DMS53 treated with DMSO at 0.1 percent for 48 hours (cell line): ENCODE measurements around the gene SMG6.
A peak's percentile ranks its signal among the peaks of the same experiment; 100 is the strongest.
"Not testable (repeated sequence)": the region's sequence is repeated elsewhere in the genome, so short reads cannot be mapped to it uniquely, and the experiment has no call there.

Experiments used
- DNase-seq: peaks from one replicate; lab custom pipeline; 2025; ENCODE audit not compliant: unreplicated experiment; lab: John Stamatoyannopoulos, UW

SMG6 gene

GRCh38 chr17:2264067-2264860 is 39.3 kb downstream of the SMG6 start:
- DNase-seq, result no peak

- no peak for DNase-seq
Observed at GRCh38 chr17:2263183-2264066, 40.2 kb downstream of the SMG6 start.

DNA sequence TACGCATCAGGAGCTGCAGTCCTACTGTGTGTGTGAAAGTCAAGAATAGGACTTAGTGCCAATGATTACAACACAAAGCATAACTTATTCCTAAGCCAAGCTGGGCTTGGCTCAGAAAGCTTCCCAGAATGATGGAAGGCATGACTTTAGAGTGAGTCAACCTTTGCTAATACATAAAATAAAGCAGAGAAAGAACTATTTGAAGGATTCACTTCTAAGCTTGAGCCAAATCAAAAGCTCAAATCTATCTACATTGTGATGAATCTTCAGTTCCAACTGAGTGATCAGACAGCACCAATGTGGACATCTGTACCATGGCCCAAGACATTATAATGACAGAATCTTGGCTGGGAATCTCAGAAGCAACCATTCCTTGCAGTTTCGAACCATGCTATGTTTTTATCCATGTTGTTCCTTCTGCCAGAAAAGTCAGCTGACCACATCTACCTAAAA is 41.4 kb downstream of the SMG6 start:
- DNase-seq, result no peak

DNA sequence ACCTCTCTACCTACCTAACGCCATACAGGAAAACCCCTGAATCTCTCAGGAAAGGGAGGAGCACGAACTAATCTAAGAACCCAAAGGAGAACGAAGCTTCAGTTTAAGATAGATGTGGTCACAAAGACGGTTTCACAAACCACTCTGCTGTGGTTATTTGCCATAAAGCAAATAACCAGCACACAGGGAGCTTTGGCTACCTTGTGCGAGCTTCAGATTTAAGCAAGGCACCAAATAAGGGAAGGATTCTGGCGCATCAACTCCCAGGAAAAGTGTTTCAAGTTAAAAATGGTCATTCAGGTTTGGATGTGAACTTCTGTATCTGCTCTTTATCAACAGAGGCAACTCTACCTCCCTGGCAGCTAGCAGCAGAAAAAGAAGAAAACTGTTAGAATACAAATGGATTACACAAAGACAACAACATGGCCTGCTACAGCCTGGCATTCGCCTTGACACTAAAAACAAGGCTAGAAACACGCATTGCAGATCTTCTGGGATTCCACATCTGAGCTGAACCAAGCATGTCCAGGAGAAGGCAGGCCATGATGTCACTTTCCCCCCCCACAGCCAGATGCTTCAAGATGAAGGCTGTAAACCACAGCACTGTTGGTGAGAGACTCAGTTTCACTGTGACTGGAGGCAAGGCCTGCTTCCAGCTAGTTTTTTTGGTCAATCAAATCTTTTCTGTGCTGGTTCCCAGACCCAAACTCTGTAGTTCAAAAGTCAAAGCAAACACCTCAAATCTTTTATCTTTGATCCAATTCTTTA is 43.6 kb downstream of the SMG6 start:
- no peak for DNase-seq

DNA sequence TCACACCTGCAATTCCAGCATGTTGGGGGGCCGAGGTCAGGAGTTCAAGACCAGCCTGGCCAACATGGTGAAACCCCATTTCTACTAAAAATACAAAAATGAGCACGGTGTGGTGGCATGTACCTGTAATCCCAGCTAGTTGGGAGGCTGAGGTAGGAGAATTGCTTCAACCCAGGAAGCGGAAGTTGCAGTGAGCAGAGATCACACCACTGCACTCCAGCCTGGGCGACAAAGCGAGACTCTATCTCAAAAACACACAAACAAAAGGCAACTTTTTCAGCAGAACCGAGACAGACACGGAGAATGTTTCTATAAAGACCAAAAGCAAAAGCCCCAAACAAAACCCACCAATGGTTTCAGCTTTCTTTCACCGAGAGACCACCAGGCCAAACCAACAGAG is 44.8 kb downstream of the SMG6 start:
- not testable (repeated sequence) for DNase-seq

DNA sequence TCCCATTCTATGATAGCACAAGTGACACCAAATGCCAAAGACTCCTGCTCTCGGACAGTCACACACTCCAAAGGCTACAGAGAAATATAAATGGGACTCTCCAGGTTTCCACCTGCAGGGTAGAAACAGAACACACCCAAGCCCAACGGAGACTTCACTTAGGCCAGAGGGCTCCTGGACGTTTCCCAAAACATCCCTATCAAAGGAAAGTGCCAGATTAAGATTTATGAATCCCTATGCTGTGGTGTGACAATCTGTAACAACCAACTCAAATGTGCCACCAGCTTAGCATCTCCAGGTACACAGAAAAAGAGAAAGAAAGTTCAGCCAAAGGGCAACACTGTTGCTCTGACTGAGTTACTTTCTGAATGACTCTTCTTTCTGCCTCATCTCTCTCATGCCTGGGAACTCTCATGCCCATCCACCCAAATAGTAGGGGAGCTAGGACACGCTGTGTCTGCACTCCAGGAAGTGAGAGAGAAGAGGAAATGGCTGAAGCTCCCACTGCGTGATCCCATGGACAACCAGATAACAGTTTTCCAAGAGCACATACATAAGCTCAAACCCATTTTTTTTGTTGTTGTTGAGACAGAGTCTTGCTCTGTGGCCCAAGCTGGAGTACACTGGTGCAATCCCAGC is 49.7 kb downstream of the SMG6 start:
- no peak for DNase-seq

DNA sequence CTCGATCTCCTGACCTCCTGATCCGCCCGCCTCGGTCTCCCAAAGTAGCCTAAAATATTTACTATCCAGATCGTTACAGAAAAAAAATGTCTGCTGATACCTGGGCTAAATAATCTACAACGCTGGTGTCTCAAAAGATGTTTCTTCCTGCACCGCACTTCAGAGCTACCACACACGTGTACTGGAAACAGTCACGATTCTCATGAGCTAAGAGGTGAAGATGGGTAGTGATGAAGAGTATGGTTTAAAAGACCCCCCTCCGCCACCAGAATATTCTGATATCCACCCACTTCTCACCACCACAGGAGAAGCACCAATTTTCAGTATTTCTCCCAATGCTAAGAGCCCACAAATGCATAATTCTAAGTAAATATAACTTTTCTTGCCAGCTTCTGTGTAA is 50.2 kb downstream of the SMG6 start:
- no peak for DNase-seq

DNA sequence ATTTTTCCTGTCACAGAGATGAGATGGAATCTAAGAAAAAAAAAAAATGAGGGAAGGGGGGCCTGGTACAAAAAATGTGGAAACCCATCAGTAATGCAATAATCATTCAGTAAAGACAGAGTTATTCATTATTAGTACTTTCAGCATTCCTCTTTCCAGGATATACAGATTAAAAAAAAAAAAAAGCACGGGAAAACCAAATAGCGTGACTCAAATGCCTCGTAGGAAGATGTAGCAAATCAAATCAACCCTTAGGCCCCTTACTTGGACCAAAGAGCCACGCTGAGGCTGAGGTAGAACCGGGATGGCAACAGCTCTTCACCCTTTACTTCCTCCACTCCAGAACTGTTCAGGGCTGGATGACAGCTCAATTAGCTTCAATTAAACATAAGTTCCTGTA is 52.5 kb downstream of the SMG6 start:
- no peak for DNase-seq

GRCh38 chr17:2250140-2251095 is 53.2 kb downstream of the SMG6 start:
- DNase-seq, result no peak

DNA sequence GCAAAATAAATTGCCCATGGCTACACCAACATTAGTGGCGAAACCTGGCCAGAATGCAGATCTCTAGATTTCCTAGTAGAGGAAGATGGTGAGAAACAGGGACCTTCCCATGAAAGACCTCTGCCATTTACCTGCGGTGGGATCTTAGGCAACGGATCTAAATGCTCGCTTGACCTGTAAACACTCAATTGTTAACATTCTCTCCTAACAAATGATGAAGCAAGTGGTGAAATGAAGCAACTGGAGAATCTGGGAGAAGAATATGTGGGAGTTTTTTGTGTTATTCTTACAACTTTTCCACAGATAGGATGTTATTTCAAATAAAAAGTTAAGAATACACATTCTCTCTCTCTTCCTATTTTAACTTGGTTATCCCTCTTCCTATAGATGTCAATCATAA is 56.6 kb downstream of the SMG6 start:
- no peak for DNase-seq

GRCh38 chr17:2244545-2245525 is 58.8 kb downstream of the SMG6 start:
- DNase-seq, result peak; percentile 56

- DNase-seq, result no peak
Observed at GRCh38 chr17:2243953-2244352, 59.6 kb downstream of the SMG6 start.

DNA sequence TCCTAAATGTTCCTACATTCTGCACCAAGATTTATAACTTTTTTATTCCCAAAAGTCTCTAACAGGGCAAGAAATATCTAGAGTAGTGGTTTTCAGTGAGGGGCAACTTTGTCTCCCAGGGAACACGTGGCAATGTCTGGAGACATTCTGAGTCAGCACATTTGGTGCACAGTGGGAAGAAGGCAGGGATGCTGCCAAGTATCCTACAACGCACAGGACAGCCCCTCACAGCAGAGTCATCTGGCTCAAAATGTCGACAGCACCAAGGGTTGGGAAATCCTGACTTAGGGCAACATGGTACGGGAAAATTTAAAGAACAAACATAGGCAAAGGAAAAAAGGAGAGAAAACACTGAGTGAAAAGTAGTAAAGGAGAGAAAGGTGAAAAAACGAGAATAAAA is 61.8 kb downstream of the SMG6 start:
- DNase-seq, result no peak

- DNase-seq, result no peak
Observed at GRCh38 chr17:2240541-2240940, 63.0 kb downstream of the SMG6 start.

DNA sequence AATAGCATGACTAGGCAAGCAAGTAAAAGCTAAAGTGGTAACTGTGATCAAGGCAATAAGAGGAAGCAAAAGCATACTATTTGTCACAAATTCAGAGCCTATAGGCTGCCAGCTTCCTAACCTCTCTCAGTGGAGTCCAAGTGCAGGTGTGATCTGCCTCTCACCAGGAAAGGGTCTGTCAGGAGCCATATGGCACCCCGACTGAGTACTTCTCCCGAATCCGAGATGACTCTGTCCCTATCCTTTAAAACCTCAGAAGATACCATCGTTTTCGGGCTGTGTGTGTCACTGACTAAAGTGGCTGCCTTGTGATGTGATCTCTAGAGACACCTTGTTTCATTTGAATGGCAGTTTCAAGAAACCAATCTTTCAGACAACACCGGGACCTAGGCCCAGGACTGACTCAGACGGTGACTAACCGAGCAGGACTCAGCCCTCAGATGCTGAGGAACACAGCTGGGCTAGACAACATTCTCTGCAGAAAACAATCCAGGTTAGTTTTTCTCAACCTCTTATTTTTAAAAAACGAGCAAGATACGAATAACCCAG is 63.6 kb downstream of the SMG6 start:
- no peak for DNase-seq

DNA sequence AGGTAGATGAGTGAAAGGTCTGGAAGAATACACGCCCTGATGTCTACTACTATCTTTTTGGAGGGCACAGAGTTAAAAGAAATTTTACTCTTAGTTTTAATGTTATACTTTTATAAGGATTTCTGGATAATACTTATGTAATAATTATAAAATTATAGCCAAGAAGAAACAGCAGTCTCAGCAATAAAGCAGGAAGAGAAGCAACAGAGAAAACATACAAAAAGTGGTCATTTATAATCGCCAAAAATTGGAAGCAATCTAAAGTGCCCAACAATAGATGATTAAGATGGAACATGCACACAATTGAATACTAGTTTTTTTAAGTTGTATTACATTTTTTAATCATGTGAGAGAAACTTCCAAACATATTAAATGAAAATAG is 64.4 kb downstream of the SMG6 start:
- DNase-seq, result no peak

GRCh38 chr17:2238432-2239169 is 65.0 kb downstream of the SMG6 start:
- DNase-seq, result no peak

DNA sequence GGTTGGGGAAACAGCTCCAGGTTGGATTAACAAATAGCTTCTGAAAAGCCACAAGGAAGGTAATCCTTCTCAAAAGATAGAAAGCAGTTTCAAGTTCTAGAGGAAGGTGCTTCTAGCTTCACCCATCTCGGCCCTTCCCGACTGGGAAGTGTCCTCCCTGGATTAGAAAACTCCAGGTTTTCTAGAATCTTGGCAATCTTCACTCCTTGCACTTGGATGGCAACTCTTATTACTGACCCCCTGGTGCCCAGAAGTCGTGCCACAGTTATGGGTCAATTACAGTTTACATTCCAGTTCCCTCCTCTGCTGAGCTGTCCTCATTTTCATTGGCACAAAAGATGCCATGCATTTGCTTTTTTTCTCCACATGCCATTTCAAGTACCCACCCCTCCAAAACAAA is 65.6 kb downstream of the SMG6 start:
- no peak for DNase-seq
